Ascending aorta (tissue), 2 donors: ENCODE results near the gene ASAP2. TPM values are rescaled to one million over a fixed set of nuclear protein-coding genes. Genes with fewer than 3 reads are reported as not detected.
"Not testable (repeated sequence)": the region's sequence is repeated elsewhere in the genome, so short reads cannot be mapped to it uniquely, and the experiment has no call there.

ENCODE experiments used
- DNase-seq, 2 donors: peaks; one replicate each; pipeline ENCODE4 v3.0.0-alpha.2; 2019; ENCODE audit warnings: low spot score in 2 of 2
- H3K27ac ChIP-seq, 2 donors: fragments of 200-600 bp; sonication (generic); one replicate each; pipeline ENCODE4 v1.5.1; 2016 to 2017; ENCODE audit warnings: mild to moderate bottlenecking in 1 of 2
- H3K27me3 ChIP-seq: fragments of 200-600 bp; sonication (generic); one replicate; pipeline ENCODE4 v1.5.1; 2017
- H3K36me3 ChIP-seq, 2 donors: fragments of 200-600 bp; sonication (generic); one replicate each; pipeline ENCODE4 v1.5.1; 2016
- H3K4me1 ChIP-seq, 2 donors: fragments of 200-600 bp; sonication (generic); one replicate each; pipeline ENCODE4 v1.5.1; 2016 to 2017; ENCODE audit warnings: mild to moderate bottlenecking in 1 of 2
- H3K4me3 ChIP-seq, 2 donors: fragments of 200-600 bp; sonication (generic); one replicate each; pipeline ENCODE4 v1.5.1; 2016 to 2017; ENCODE audit warnings: mild to moderate bottlenecking in 1 of 2
- H3K9me3 ChIP-seq, 2 donors: fragments of 200-600 bp; sonication (generic); one replicate each; pipeline ENCODE4 v1.5.1; 2016
- CTCF ChIP-seq, 3 experiments: fragments of 200-600 bp in 2 of 3; fragments of 450-650 bp in 1 of 3; sonication (generic) in 2 of 3; IDR thresholded peaks; one replicate each; pipeline ENCODE4 v1.5.1; 2016 to 2019; ENCODE audit warnings: antibody characterized with exemption in 3 of 3, mild to moderate bottlenecking in 1 of 3, moderate library complexity in 1 of 3
- intact Hi-C: fragments of 100-400 bp; cut with DNase I; formaldehyde crosslinking; loops from one replicate; pipeline ENCODE4 v1.15.1; 2023
- total RNA-seq: library from RNA; depleted of rRNA; stranded (reverse); fragments of >200 nt; gene quantifications from one replicate; pipeline ENCODE4 v1.1.0, GENCODE V29; 2016

ASAP2 gene
- total RNA-seq, 1 donor from 2014 or later, result 56.9 TPM

- Histone ChIP-seq H3K4me3 (no peak overlapping the region), H3K4me1 (peaks cover 17 to 72% of the 10 kb centered on the region in 2 donors), H3K27me3 (no peaks in the 10 kb centered on the region), H3K27ac (peak overlapping the region; percentile 93 to 98), H3K36me3 (no peaks in the 10 kb centered on the region), H3K9me3 (no peaks in the 10 kb centered on the region)
- DNase-seq, result peak in 1 of 2 donors; percentile 57
- no peak for TF ChIP-seq CTCF (IDR thresholded peaks at IDR 0.05)
- intact Hi-C loops, result loop anchor here (2.0 kb wide), 1 partner anchor 17 kb away; no protein-coding TSS in a partner anchor
Measured at GRCh38 chr2:9213477-9214051, 7.0 kb downstream of the ASAP2 start.

GRCh38 chr2:9214873-9215272, 8.3 kb downstream of the ASAP2 start:
- TF ChIP-seq CTCF (IDR thresholded peaks at IDR 0.05), result no peak
- peaks cover 17 to 73% of the 10 kb centered on the region in 2 donors for H3K4me1 ChIP-seq
- peak overlapping the region; percentile 93 to 98 for H3K27ac ChIP-seq

GRCh38 chr2:9215680-9216079, 9.1 kb downstream of the ASAP2 start:
- Histone ChIP-seq H3K36me3 (no peaks in the 10 kb centered on the region), H3K27me3 (no peaks in the 10 kb centered on the region), H3K27ac (no peak overlapping the region), H3K4me3 (no peak overlapping the region), H3K9me3 (no peaks in the 10 kb centered on the region), H3K4me1 (peaks cover 17 to 66% of the 10 kb centered on the region in 2 donors)
- peak in 1 of 2 donors; percentile 53 for DNase-seq
- no peak for TF ChIP-seq CTCF (IDR thresholded peaks at IDR 0.05)
- intact Hi-C loops, result loop anchor here (2.0 kb wide), 1 partner anchor 15 kb away; no protein-coding TSS in a partner anchor

More at GRCh38 chr2:9214873-9215272, 8.3 kb downstream of the ASAP2 start:
- intact Hi-C loops, result loop anchor here (2.0 kb wide), 1 partner anchor 16 kb away; no protein-coding TSS in a partner anchor
- Histone ChIP-seq H3K4me3 (no peak overlapping the region), H3K36me3 (no peaks in the 10 kb centered on the region), H3K27me3 (no peaks in the 10 kb centered on the region), H3K9me3 (no peaks in the 10 kb centered on the region)
- DNase-seq, result peak in 1 of 2 donors; percentile 22

- intact Hi-C loops, H3K27me3 ChIP-seq, DNase-seq, H3K27ac ChIP-seq, H3K4me3 ChIP-seq, H3K36me3 ChIP-seq, H3K9me3 ChIP-seq: not testable (repeated sequence)
- H3K4me1 ChIP-seq, result peaks cover 17 to 62% of the 10 kb centered on the region in 2 donors
Measured at GRCh38 chr2:9216143-9216542, 9.5 kb downstream of the ASAP2 start.

- Histone ChIP-seq H3K9me3 (no peaks in the 10 kb centered on the region), H3K4me1 (peaks cover 6 to 61% of the 10 kb centered on the region in 2 donors), H3K4me3 (no peak overlapping the region), H3K36me3 (no peaks in the 10 kb centered on the region), H3K27ac (peak overlapping the region; percentile 37 to 38), H3K27me3 (no peaks in the 10 kb centered on the region)
- TF ChIP-seq CTCF (IDR thresholded peaks at IDR 0.05), result no peak
- peak in 1 of 2 donors; percentile 59 for DNase-seq
- intact Hi-C loops, result no loop called here
Measured at GRCh38 chr2:9217838-9218770, 11.5 kb downstream of the ASAP2 start.

GRCh38 chr2:9219027-9219445, 12.4 kb downstream of the ASAP2 start:
- Histone ChIP-seq H3K9me3 (no peaks in the 10 kb centered on the region), H3K27ac (peak overlapping the region; percentile 37 to 38), H3K27me3 (no peaks in the 10 kb centered on the region), H3K36me3 (no peaks in the 10 kb centered on the region), H3K4me1 (peaks cover 3 to 58% of the 10 kb centered on the region in 2 donors), H3K4me3 (no peak overlapping the region)
- DNase-seq, result peak in 1 of 2 donors; percentile 12
- intact Hi-C loops, result no loop called here
- TF ChIP-seq CTCF (IDR thresholded peaks at IDR 0.05), result no peak
